Measurements from ENCODE around the gene RTP4. TPM values are rescaled to one million over a fixed set of nuclear protein-coding genes. Genes with fewer than 3 reads are reported as not detected.

RTP4 gene
- polyA plus RNA-seq, 2 of the 4 experiments (the other 2 are of a cell fraction) = not detected

DNA sequence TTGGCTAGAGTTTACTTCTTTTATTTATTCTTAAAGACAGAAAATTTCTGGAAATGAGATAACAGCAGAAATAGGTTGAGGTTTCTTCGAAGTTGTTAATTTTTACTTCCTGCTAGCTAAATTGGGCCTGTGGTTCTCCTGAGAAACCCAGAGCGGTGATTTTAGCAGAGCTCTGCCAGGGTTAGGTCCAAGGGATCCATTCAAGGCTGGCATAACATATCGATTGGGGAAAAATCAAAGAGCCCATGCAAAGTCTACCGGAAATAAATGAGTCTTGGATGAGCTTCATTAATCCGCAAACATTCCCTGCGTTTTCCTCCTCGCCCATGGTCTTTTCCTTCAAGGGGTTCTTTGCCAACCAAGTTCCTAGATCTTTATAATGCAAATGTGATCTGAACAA, 45.9 kb upstream of the RTP4 start:
- H3K4me2 ChIP-seq = no peak overlapping the region

DNA sequence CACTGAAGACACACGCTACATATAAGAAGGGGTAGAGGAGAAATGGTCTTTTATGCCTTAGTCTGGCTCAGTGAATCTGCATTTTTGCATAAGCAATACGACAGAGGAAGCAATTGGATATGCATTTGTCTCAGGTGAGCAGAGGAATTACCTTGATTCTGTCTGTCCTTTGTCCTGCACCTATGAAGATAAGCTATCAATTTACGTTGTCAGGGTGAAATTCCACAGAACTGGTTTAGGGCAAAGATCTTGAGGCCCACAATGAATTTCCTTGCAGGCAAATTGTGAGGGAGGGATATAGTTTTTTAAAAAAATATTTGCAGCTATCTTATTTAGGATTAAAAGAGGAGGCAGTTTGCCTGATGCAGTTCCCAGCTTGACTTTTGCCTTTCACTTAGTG, 45.1 kb upstream of the RTP4 start:
- WGBS (ENCODE audit: missing lambda C conversion rate) = 22% methylated on average over 3 of the region's 3 CpGs
- POLR2A ChIA-PET = no interaction called here
- no peak overlapping the region for H3K4me2 ChIP-seq
- no peak for DNase-seq (ENCODE audit: low read depth in 1 of 2, low spot score in 1 of 2)
- peaks cover 6% of the 10 kb centered on the region; the same call in 1 of the 3 replicates for H3K4me1 ChIP-seq
- no peak for FAIRE-seq
- CTCF ChIA-PET = interaction anchor here (1.4 to 18.4 kb wide), 2 partner anchors 103 to 354 kb away, joined by 3 to 564 read pairs; partner anchors contain the start of gene SST
- no peak overlapping the region for H3K27ac ChIP-seq
- H3K9me3 ChIP-seq = no peaks in the 10 kb centered on the region
- H3K4me3 ChIP-seq = no peak overlapping the region
- no peak for ATAC-seq
- TF ChIP-seq TFCP2L1 (CRISPR knock-in tag; IDR thresholded peaks at IDR 0.05) = no peak
- no peak for TF ChIP-seq CHD2 (IDR thresholded peaks at IDR 0.05; ENCODE audit: low read length, partially characterized antibody)
- TF ChIP-seq, protein P1, sequence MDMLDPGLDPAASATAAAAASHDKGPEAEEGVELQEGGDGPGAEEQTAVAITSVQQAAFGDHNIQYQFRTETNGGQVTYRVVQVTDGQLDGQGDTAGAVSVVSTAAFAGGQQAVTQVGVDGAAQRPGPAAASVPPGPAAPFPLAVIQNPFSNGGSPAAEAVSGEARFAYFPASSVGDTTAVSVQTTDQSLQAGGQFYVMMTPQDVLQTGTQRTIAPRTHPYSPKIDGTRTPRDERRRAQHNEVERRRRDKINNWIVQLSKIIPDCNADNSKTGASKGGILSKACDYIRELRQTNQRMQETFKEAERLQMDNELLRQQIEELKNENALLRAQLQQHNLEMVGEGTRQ (IDR thresholded peaks at IDR 0.05) = no peak
- TF ChIP-seq JUN (IDR thresholded peaks at IDR 0.05) = no peak
- no peak for TF ChIP-seq ZSCAN20 (CRISPR knock-in tag; IDR thresholded peaks at IDR 0.05)
- TF ChIP-seq RARB (CRISPR knock-in tag; IDR thresholded peaks at IDR 0.05) = no peak
- no peak for TF ChIP-seq CBX8 (IDR thresholded peaks at IDR 0.05)
- TF ChIP-seq RFX5 (IDR thresholded peaks at IDR 0.05) = no peak
- TF ChIP-seq, protein P2, sequence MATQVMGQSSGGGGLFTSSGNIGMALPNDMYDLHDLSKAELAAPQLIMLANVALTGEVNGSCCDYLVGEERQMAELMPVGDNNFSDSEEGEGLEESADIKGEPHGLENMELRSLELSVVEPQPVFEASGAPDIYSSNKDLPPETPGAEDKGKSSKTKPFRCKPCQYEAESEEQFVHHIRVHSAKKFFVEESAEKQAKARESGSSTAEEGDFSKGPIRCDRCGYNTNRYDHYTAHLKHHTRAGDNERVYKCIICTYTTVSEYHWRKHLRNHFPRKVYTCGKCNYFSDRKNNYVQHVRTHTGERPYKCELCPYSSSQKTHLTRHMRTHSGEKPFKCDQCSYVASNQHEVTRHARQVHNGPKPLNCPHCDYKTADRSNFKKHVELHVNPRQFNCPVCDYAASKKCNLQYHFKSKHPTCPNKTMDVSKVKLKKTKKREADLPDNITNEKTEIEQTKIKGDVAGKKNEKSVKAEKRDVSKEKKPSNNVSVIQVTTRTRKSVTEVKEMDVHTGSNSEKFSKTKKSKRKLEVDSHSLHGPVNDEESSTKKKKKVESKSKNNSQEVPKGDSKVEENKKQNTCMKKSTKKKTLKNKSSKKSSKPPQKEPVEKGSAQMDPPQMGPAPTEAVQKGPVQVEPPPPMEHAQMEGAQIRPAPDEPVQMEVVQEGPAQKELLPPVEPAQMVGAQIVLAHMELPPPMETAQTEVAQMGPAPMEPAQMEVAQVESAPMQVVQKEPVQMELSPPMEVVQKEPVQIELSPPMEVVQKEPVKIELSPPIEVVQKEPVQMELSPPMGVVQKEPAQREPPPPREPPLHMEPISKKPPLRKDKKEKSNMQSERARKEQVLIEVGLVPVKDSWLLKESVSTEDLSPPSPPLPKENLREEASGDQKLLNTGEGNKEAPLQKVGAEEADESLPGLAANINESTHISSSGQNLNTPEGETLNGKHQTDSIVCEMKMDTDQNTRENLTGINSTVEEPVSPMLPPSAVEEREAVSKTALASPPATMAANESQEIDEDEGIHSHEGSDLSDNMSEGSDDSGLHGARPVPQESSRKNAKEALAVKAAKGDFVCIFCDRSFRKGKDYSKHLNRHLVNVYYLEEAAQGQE (IDR thresholded peaks at IDR 0.05) = no peak
- TF ChIP-seq, protein P3, sequence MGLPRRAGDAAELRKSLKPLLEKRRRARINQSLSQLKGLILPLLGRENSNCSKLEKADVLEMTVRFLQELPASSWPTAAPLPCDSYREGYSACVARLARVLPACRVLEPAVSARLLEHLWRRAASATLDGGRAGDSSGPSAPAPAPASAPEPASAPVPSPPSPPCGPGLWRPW (IDR thresholded peaks at IDR 0.05) = no peak
- TF ChIP-seq ZNF302 (CRISPR knock-in tag; IDR thresholded peaks at IDR 0.05) = no peak

More for the DNA sequence above, 45.9 kb upstream of the RTP4 start:
- Histone ChIP-seq H3K9me3 (no peaks in the 10 kb centered on the region), H3K4me1 (peaks cover 6% of the 10 kb centered on the region; the same call in 1 of the 3 replicates), H3K4me3 (no peak overlapping the region), H3K27ac (no peak overlapping the region)
- DNase-seq (ENCODE audit: low read depth in 1 of 2, low spot score in 1 of 2) = no peak
- 69% methylated on average over 7 of the region's 7 CpGs for WGBS (ENCODE audit: missing lambda C conversion rate)
- no peak for ATAC-seq
- POLR2A ChIA-PET = no interaction called here
- no peak for FAIRE-seq
- TF ChIP-seq JUN (IDR thresholded peaks at IDR 0.05) (no peak), POLR2AphosphoS2 (conservative IDR thresholded peaks at IDR 0.05; ENCODE audit: low read length) (no peak), TP53 (CRISPR knock-in tag; IDR thresholded peaks at IDR 0.05) (no peak)
- TF ChIP-seq, protein P4, sequence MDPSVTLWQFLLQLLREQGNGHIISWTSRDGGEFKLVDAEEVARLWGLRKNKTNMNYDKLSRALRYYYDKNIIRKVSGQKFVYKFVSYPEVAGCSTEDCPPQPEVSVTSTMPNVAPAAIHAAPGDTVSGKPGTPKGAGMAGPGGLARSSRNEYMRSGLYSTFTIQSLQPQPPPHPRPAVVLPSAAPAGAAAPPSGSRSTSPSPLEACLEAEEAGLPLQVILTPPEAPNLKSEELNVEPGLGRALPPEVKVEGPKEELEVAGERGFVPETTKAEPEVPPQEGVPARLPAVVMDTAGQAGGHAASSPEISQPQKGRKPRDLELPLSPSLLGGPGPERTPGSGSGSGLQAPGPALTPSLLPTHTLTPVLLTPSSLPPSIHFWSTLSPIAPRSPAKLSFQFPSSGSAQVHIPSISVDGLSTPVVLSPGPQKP (IDR thresholded peaks at IDR 0.05; ENCODE audit: low read depth, low read length) = no peak
- TF ChIP-seq, protein P3 (IDR thresholded peaks at IDR 0.05) = no peak
- CTCF ChIA-PET = interaction anchor here (1.4 to 18.4 kb wide), 3 partner anchors 8 to 355 kb away, joined by 3 to 564 read pairs (median 5); partner anchors contain the start of gene SST

DNA sequence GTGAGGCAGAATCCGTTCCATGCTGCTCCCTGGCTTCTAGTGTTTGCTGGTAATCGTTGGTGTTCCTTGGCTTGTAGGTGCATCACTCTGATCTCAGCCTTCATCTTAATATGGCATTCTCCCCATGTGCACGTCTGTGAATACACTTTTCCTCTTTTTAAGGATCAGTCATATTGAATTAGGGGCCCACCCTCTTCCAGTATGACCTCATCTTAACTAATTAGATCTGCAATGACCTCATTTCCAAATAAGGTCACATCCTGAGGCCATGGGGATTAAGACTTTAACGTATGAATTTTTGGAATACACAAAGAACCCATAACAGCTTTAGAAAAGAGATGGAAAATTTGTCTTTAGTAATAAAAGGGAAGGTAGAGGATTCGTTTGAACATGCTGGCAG, 42.6 kb upstream of the RTP4 start:
- DNase-seq (ENCODE audit: low read depth in 1 of 2, low spot score in 1 of 2) (no peak), FAIRE-seq (no peak), ATAC-seq (no peak)
- ChIA-PET CTCF (interaction anchor here (18.4 kb wide), 1 partner anchor 352 kb away, joined by 564 read pairs; the partner anchor contains the start of gene SST), POLR2A (no interaction called here)
- Histone ChIP-seq H3K4me3 (no peak overlapping the region), H3K9me3 (no peaks in the 10 kb centered on the region), H3K4me1 (no peaks in the 10 kb centered on the region), H3K27ac (no peak overlapping the region), H3K4me2 (no peak overlapping the region)
- 7% methylated on average over 5 of the region's 5 CpGs for WGBS (ENCODE audit: missing lambda C conversion rate)
- TF ChIP-seq SMC3 (IDR thresholded peaks at IDR 0.05) = no peak
- no peak for TF ChIP-seq NR3C1 (IDR thresholded peaks at IDR 0.05)
- TF ChIP-seq JUN (IDR thresholded peaks at IDR 0.05) = no peak
- no peak for TF ChIP-seq ZSCAN20 (CRISPR knock-in tag; IDR thresholded peaks at IDR 0.05)
- no peak for TF ChIP-seq ZFP36 (IDR thresholded peaks at IDR 0.05; ENCODE audit: borderline replicate concordance, partially characterized antibody)
- TF ChIP-seq, protein P5, sequence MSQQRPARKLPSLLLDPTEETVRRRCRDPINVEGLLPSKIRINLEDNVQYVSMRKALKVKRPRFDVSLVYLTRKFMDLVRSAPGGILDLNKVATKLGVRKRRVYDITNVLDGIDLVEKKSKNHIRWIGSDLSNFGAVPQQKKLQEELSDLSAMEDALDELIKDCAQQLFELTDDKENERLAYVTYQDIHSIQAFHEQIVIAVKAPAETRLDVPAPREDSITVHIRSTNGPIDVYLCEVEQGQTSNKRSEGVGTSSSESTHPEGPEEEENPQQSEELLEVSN (IDR thresholded peaks at IDR 0.05; ENCODE audit: borderline replicate concordance, low read depth) = no peak
- no peak for TF ChIP-seq CHD2 (IDR thresholded peaks at IDR 0.05; ENCODE audit: low read length, partially characterized antibody)
- TF ChIP-seq ESRRA (IDR thresholded peaks at IDR 0.05; ENCODE audit: borderline replicate concordance, low read length) = no peak
- TF ChIP-seq, protein P6, sequence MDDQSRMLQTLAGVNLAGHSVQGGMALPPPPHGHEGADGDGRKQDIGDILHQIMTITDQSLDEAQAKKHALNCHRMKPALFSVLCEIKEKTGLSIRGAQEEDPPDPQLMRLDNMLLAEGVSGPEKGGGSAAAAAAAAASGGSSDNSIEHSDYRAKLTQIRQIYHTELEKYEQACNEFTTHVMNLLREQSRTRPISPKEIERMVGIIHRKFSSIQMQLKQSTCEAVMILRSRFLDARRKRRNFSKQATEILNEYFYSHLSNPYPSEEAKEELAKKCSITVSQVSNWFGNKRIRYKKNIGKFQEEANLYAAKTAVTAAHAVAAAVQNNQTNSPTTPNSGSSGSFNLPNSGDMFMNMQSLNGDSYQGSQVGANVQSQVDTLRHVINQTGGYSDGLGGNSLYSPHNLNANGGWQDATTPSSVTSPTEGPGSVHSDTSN (IDR thresholded peaks at IDR 0.05) = no peak
- no peak for TF ChIP-seq CHD4 (IDR thresholded peaks at IDR 0.05; ENCODE audit: borderline replicate concordance)

All from A549 (cell line).